Psoas muscle (tissue), 8 donors: ENCODE results near the gene CLCN2. TPM values are rescaled to one million over a fixed set of nuclear protein-coding genes. Genes with fewer than 3 reads are reported as not detected.

ENCODE experiments used
- ATAC-seq, 4 donors: fragments of 200-7000 bp; cut with Tn5 transposase; one replicate each; pipeline ENCODE4 v1.9.1; 2020; ENCODE audit warnings: moderate library complexity in 3 of 4, mild to moderate bottlenecking in 2 of 4
- DNase-seq, 2 donors: peaks; one replicate each; pipeline ENCODE4 v3.0.0-alpha.2; 2020
- H3K27ac ChIP-seq: fragments of 200-600 bp; one replicate; pipeline ENCODE4 v1.8.0; 2022
- H3K27me3 ChIP-seq, 3 donors: fragments of 200-600 bp in 1 of 3; one replicate each; pipeline versions ENCODE4 v1.6.1 to v1.8.0; 2013 to 2022; ENCODE audit warnings: low read length in 2 of 3, mild to moderate bottlenecking in 2 of 3, moderate library complexity in 1 of 3; ENCODE audit not compliant: insufficient read depth in 3 of 3
- H3K36me3 ChIP-seq, 2 donors: fragments of 200-600 bp in 1 of 2; one replicate each; pipeline versions ENCODE4 v1.6.1 to v1.8.0; 2013 to 2022; ENCODE audit warnings: low read depth in 1 of 2, mild to moderate bottlenecking in 1 of 2, moderate library complexity in 1 of 2; ENCODE audit not compliant: insufficient read depth in 1 of 2
- H3K4me1 ChIP-seq: fragments of 200-600 bp; one replicate; pipeline ENCODE4 v1.8.0; 2022
- H3K4me3 ChIP-seq: fragments of 200-600 bp; one replicate; pipeline ENCODE4 v1.8.0; 2022; ENCODE audit warnings: mild to moderate bottlenecking
- H3K9me3 ChIP-seq: fragments of 200-600 bp; one replicate; pipeline ENCODE4 v1.8.0; 2022
- WGBS, 3 donors: extraction: QIAGEN DNeasy Blood & Tissue Kit; methylation state at CpG; one replicate each; pipeline versions ENCODE4 v1.1.6 to v1.1.7; 2013; 5-methylcytosine and 5-hydroxymethylcytosine counted together
- intact Hi-C, 2 donors: fragments of 100-400 bp; cut with DNase I; formaldehyde crosslinking; loops; one replicate each; pipeline versions ENCODE4 v1.11.0 to v1.14.2; 2022
- polyA plus RNA-seq, 3 donors: library from polyadenylated mRNA; stranded (reverse); fragments of 200-250 nt; gene quantifications; one replicate each; pipeline ENCODE4 v1.2.3, GENCODE V29; 2013
- total RNA-seq, 4 donors: library from RNA; stranded (reverse); fragmentation: NEBNext Ultra II Directional in 2 of 4; extraction: Animal tissue kit (Norgen Biotek cat#: 25700) in 2 of 4; gene quantifications; one replicate each; pipeline versions ENCODE4 v1.2.1 to v1.2.4, GENCODE V29; 2021 to 2023
- TF ChIP-seq, protein P1 (sequence below): fragments of 200-600 bp; IDR thresholded peaks from one replicate; pipeline ENCODE4 v1.8.0; 2022; ENCODE audit warnings: antibody characterized with exemption
- donor health status: healthy with polysubstance abuse.
- donor health status: DM: no; HTN: no; CAD: no; lungs with moderate emphysema.
- donor health status: Bipolar disorder and iron deficiency.
- donor health status: healthy.
- donor health status: DM: yes; HTN: yes; CAD: no.
- donor health status: DM: no; HTN: no; CAD: no.
- donor health status: DM: no; HTN: no; CAD: no.
- donor health status: DM: yes; HTN: yes; CAD: no.

Gene CLCN2
- total and polyA plus RNA-seq, 7 donors, result 0.64 to 2.8 (median 1.6) TPM

DNA sequence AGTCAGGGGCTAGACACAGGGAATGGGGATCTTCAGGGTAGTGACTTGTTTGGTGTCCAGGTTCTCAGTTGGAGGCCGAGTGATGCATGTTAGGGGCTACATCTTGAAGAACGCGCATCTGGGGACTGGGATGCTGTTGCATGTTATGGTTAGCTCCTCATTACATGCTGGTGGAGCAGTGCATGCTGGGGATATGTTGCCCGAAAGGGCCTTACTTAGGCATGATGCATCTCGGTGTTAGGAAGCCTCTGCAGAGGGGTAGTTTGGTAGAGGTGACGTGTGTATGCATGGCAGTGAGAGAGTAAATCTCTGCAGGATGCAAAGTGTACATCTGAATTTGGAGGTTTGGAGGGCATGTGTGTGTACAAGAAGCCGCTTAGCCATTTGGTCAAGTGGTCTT is 44.6 kb downstream of the CLCN2 start:
- H3K36me3 ChIP-seq, result peaks cover 11 to 45% of the 10 kb centered on the region in 2 donors
- peaks cover 53% of the 10 kb centered on the region for H3K4me1 ChIP-seq
- no peak for ATAC-seq
- H3K9me3 ChIP-seq, result no peaks in the 10 kb centered on the region
- intact Hi-C loops, result loop anchor here in 1 of 2 donors (5.0 kb wide), 1 partner anchor 139 kb away; no protein-coding TSS in a partner anchor
- H3K27me3 ChIP-seq, result no peaks in the 10 kb centered on the region
- TF ChIP-seq, protein P1, sequence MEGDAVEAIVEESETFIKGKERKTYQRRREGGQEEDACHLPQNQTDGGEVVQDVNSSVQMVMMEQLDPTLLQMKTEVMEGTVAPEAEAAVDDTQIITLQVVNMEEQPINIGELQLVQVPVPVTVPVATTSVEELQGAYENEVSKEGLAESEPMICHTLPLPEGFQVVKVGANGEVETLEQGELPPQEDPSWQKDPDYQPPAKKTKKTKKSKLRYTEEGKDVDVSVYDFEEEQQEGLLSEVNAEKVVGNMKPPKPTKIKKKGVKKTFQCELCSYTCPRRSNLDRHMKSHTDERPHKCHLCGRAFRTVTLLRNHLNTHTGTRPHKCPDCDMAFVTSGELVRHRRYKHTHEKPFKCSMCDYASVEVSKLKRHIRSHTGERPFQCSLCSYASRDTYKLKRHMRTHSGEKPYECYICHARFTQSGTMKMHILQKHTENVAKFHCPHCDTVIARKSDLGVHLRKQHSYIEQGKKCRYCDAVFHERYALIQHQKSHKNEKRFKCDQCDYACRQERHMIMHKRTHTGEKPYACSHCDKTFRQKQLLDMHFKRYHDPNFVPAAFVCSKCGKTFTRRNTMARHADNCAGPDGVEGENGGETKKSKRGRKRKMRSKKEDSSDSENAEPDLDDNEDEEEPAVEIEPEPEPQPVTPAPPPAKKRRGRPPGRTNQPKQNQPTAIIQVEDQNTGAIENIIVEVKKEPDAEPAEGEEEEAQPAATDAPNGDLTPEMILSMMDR, result no peak
- H3K4me3 ChIP-seq, result peak overlapping the region; percentile 80
- no peak for DNase-seq
- peak overlapping the region; percentile 96 for H3K27ac ChIP-seq
- WGBS, 3 donors, result 70 to 80% (median 75%) methylated on average over 7 of the region's 7 CpGs

- no peak for ATAC-seq
- intact Hi-C loops, result loop anchor here in 1 of 2 donors (5.0 kb wide), 1 partner anchor 139 kb away; no protein-coding TSS in a partner anchor
- Histone ChIP-seq H3K9me3 (no peaks in the 10 kb centered on the region), H3K27me3 (no peaks in the 10 kb centered on the region), H3K4me1 (peaks cover 46% of the 10 kb centered on the region), H3K27ac (peak overlapping the region; percentile 96), H3K36me3 (peaks cover 11 to 38% of the 10 kb centered on the region in 2 donors), H3K4me3 (peak overlapping the region; percentile 80)
- peak in 1 of 2 donors; percentile 48 for DNase-seq
- WGBS, 3 donors, result 25 to 39% (median 26%) methylated on average over 15 to 16 of the region's 16 CpGs
- TF ChIP-seq, protein P1, result no peak
Observed at GRCh38 chr3:184315871-184316661, 45.3 kb downstream of the CLCN2 start.

GRCh38 chr3:184315543-184315867 is 45.9 kb downstream of the CLCN2 start:
- peaks cover 7 to 32% of the 10 kb centered on the region in 2 donors for H3K36me3 ChIP-seq
- H3K4me1 ChIP-seq, result peaks cover 40% of the 10 kb centered on the region
- H3K4me3 ChIP-seq, result peak overlapping the region; percentile 80
- ATAC-seq, result peak in 2 of 4 donors; percentile 0
- peak overlapping the region; percentile 96 for H3K27ac ChIP-seq
- TF ChIP-seq, protein P1, result no peak
- no peaks in the 10 kb centered on the region for H3K27me3 ChIP-seq
- no peaks in the 10 kb centered on the region for H3K9me3 ChIP-seq
- 5 to 12% (median 7%) methylated on average over 6 of the region's 6 CpGs for WGBS, 3 donors
- no peak for DNase-seq
- intact Hi-C loops, result loop anchor here in 1 of 2 donors (5.0 kb wide), 1 partner anchor 138 kb away; no protein-coding TSS in a partner anchor

DNA sequence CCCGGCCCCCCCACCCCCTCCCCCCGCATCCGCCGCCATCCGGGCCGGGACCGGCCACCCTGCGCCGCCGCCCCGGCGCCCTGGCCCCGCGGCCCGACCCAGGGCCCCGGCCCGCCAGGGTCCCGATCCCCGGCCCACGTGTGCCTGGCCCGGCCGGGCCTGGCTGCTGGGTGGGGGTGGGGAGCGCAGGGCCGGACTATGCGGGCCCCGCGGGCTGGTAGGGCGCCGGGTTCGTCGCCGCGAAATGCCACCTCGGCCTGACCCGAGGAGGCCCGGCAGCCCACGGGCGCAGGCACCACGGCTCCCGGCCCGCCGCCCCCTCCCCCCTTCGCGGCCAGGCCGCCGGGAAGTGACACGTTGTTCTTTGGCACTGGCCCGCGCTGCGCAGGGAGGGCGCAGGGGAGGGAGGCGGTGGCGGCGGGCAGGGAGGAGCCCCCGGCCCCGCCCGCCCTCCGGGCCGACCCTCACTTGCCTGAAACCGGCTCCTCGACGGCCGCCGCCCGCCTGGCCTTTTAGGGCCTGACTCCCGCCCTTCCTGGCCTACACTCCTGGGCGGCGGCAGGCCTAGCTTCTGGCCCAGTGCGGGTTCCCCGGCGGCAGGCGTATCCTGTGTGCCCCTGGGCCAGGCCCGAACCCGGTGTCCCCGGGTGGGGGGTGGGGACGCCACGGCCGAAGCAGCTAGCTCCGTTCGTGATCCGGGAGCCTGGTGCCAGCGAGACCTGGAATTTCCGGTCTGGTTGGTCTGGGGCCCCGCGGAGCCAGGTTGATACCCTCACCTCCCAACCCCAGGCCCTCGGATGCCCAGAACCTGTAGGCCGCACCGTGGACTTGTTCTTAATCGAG is 46.5 kb downstream of the CLCN2 start:
- intact Hi-C loops, result loop anchor here in 1 of 2 donors (5.0 kb wide), 1 partner anchor 138 kb away; no protein-coding TSS in a partner anchor
- H3K36me3 ChIP-seq, result peaks cover 7 to 31% of the 10 kb centered on the region in 2 donors
- H3K27ac ChIP-seq, result peak overlapping the region; percentile 96
- WGBS, 3 donors, result 1% methylated on average over 39 to 89 of the region's 89 CpGs
- peak; percentile 78 to 81 (median 80) for ATAC-seq
- peak; percentile 92 to 96 for DNase-seq
- H3K4me1 ChIP-seq, result peaks cover 40% of the 10 kb centered on the region
- TF ChIP-seq, protein P1, result no peak
- peak overlapping the region; percentile 80 for H3K4me3 ChIP-seq
- H3K27me3 ChIP-seq, result no peaks in the 10 kb centered on the region
- no peaks in the 10 kb centered on the region for H3K9me3 ChIP-seq
